ENCODE data around the gene EI24. TPM values are rescaled to one million over a fixed set of nuclear protein-coding genes. Genes with fewer than 3 reads are reported as not detected.

Gene EI24
- total RNA-seq, 1 donor from 2014 or later = 67.8 TPM

DNA sequence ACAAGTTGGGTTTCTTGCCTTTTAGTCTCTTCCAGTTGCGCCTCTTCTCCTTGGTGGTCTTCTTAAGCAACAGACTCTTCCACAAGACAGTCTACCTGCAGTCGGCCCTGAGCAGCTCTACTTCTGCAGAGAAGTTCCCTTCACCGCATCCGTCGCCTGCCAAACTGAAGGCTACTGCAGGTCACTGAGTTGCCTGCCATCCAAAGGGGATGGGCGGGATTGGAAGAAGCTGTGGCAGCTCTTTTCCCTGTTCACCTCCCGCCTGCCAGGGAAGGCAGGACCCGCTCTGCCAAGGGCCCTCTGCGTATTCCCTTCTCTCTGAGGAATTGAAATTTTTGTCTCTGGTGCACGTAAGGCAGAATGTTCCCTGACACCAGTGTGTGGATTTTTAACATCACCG, 14.2 kb downstream of the EI24 start:
- Mint-ChIP-seq H3K9me3 (no peaks in the 10 kb centered on the region), H3K4me3 (no peak overlapping the region), H3K36me3 (peaks cover 28% of the 10 kb centered on the region), H3K4me1 (peaks cover 4% of the 10 kb centered on the region), H3K27ac (no peak overlapping the region), H3K27me3 (ENCODE audit: low read depth) (no peaks in the 10 kb centered on the region)
- DNase-seq (ENCODE audit: low spot score in 2 of 2, unreplicated experiment in 2 of 2) = no peak
- TF ChIP-seq, protein P1, sequence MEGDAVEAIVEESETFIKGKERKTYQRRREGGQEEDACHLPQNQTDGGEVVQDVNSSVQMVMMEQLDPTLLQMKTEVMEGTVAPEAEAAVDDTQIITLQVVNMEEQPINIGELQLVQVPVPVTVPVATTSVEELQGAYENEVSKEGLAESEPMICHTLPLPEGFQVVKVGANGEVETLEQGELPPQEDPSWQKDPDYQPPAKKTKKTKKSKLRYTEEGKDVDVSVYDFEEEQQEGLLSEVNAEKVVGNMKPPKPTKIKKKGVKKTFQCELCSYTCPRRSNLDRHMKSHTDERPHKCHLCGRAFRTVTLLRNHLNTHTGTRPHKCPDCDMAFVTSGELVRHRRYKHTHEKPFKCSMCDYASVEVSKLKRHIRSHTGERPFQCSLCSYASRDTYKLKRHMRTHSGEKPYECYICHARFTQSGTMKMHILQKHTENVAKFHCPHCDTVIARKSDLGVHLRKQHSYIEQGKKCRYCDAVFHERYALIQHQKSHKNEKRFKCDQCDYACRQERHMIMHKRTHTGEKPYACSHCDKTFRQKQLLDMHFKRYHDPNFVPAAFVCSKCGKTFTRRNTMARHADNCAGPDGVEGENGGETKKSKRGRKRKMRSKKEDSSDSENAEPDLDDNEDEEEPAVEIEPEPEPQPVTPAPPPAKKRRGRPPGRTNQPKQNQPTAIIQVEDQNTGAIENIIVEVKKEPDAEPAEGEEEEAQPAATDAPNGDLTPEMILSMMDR (IDR thresholded peaks at IDR 0.05; ENCODE audit: unreplicated experiment) = no peak

- H3K4me1 Mint-ChIP-seq = peaks cover 4% of the 10 kb centered on the region
- H3K27me3 Mint-ChIP-seq (ENCODE audit: low read depth) = no peaks in the 10 kb centered on the region
- no peaks in the 10 kb centered on the region for H3K9me3 Mint-ChIP-seq
- no peak overlapping the region for H3K27ac Mint-ChIP-seq
- no peak overlapping the region for H3K4me3 Mint-ChIP-seq
- no peak for DNase-seq (ENCODE audit: low spot score in 2 of 2, unreplicated experiment in 2 of 2)
- H3K36me3 Mint-ChIP-seq = peaks cover 20% of the 10 kb centered on the region
- TF ChIP-seq, protein P1 (IDR thresholded peaks at IDR 0.05; ENCODE audit: unreplicated experiment) = no peak
Measured at GRCh38 chr11:125585487-125585886, 16.2 kb downstream of the EI24 start.

GRCh38 chr11:125586623-125587022, 17.3 kb downstream of the EI24 start:
- H3K27ac Mint-ChIP-seq = no peak overlapping the region
- no peaks in the 10 kb centered on the region for H3K9me3 Mint-ChIP-seq
- H3K4me3 Mint-ChIP-seq = no peak overlapping the region
- no peaks in the 10 kb centered on the region for H3K27me3 Mint-ChIP-seq (ENCODE audit: low read depth)
- no peak for DNase-seq (ENCODE audit: low spot score in 2 of 2, unreplicated experiment in 2 of 2)
- TF ChIP-seq, protein P1 (IDR thresholded peaks at IDR 0.05; ENCODE audit: unreplicated experiment) = no peak
- H3K36me3 Mint-ChIP-seq = peaks cover 17% of the 10 kb centered on the region
- H3K4me1 Mint-ChIP-seq = peaks cover 8% of the 10 kb centered on the region

DNA sequence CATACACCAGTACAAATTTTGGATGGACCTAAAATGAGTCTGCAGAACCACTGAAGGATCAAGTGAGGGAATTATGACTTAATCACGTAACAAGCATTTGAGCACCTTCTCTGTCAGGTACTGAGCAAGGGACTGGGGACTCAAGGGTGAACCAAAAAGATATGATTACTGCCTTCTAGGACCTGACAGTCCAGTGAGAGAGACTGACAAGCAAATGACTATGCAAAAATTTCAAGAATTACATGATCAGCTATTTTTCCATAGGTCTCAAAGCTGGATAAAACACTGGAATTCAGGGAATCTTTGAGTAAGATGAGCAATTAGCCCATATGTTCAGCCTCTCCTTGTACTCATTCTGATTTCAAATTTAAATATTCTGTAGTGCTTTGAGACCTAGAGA, 18.2 kb downstream of the EI24 start:
- Mint-ChIP-seq H3K27ac (no peak overlapping the region), H3K4me1 (peaks cover 10% of the 10 kb centered on the region), H3K36me3 (peaks cover 16% of the 10 kb centered on the region), H3K27me3 (ENCODE audit: low read depth) (no peaks in the 10 kb centered on the region), H3K9me3 (no peaks in the 10 kb centered on the region), H3K4me3 (no peak overlapping the region)
- DNase-seq (ENCODE audit: low spot score in 2 of 2, unreplicated experiment in 2 of 2) = no peak
- TF ChIP-seq, protein P1 (IDR thresholded peaks at IDR 0.05; ENCODE audit: unreplicated experiment) = no peak

DNA sequence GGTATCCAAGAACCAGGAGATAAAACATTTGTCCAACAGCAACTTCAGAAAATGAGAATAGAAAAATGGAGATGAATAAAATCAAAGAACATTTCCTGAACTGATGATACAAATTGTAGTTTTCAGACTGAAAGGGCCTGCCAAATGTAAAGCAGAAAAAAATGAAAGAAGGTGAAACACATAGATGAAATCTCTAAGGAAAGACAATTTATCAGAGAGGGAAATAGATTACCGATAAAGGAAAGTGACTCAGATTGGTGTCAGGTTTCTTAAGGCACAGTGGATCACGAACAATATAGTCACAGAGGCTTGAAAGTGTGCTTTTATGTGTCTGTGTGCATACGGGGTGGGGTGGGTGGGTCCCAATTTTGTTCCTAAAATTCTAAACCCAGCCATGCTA, 19.2 kb downstream of the EI24 start:
- H3K4me3 Mint-ChIP-seq = no peak overlapping the region
- H3K27ac Mint-ChIP-seq = no peak overlapping the region
- H3K9me3 Mint-ChIP-seq = no peaks in the 10 kb centered on the region
- peaks cover 15% of the 10 kb centered on the region for H3K4me1 Mint-ChIP-seq
- H3K36me3 Mint-ChIP-seq = peaks cover 12% of the 10 kb centered on the region
- DNase-seq (ENCODE audit: low spot score in 2 of 2, unreplicated experiment in 2 of 2) = no peak
- H3K27me3 Mint-ChIP-seq (ENCODE audit: low read depth) = no peaks in the 10 kb centered on the region
- TF ChIP-seq, protein P1 (IDR thresholded peaks at IDR 0.05; ENCODE audit: unreplicated experiment) = no peak
